ENCODE data around the gene CLSTN2.

CLSTN2 gene

DNA sequence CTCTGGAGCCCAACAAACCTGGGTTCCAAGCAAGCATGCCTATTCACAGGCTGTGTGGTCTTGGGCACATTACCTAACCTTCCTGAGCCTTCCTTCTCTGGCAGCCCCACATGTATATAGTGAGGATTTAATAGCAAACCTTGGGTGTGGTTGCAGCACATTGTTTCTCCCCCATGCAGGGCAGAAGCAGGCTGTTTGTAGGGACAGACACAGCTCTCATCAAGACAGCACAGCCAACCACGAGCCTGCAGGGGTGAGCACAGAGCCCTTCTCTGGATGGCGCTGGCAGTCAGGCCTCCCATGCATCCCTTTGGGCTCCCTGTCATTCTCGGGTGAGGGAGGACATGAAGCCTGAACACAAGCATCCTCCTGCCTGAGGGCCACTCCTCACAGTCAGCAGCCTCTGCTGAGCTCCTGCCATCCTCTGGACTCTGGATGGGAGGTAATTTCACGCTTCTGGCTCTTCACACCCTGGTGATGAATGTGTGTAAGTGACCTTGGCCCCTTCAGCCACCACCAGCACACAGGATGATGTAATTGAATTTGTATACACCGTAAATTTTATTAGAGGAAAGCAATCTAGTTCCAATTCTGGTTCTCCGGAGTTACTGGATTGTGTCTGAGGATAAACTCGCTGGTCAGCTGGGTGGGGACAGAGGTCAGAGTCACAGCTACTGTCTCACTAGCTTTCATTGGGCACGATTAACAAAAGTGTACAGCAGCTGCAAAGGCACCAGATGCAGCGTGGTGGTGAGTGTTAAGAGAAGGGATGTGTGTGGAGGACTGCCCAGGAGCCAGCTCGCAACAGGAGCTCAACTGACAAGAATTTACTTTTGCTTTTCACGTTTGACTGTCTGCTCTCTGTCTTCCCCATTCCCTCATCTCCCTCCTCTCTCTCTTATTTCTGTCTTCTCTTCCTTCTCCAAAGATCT, 118.1 kb downstream of the CLSTN2 start:
- DNase-seq (ENCODE audit: low read depth in 2 of 2): no peak

DNA sequence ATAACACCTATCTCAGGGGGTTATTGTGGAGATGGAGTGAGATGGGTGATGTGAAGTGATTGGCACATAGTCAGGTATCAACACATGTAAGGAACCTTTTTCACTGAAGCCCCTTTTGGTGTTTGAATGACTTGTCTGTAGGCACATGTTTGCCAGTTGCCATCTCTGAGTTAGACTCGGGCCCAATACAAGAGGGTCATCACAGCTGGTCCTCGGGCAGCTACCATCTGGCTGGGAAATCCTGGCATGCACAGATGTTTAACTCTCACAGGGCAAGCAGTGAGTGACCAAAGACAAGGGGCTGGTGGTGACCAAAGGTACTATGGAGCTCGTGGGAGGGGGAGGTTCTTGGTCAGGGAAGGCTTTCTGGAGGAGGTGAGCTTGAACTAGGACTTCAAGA, 118.8 kb downstream of the CLSTN2 start:
- DNase-seq (ENCODE audit: low read depth in 2 of 2): no peak

DNA sequence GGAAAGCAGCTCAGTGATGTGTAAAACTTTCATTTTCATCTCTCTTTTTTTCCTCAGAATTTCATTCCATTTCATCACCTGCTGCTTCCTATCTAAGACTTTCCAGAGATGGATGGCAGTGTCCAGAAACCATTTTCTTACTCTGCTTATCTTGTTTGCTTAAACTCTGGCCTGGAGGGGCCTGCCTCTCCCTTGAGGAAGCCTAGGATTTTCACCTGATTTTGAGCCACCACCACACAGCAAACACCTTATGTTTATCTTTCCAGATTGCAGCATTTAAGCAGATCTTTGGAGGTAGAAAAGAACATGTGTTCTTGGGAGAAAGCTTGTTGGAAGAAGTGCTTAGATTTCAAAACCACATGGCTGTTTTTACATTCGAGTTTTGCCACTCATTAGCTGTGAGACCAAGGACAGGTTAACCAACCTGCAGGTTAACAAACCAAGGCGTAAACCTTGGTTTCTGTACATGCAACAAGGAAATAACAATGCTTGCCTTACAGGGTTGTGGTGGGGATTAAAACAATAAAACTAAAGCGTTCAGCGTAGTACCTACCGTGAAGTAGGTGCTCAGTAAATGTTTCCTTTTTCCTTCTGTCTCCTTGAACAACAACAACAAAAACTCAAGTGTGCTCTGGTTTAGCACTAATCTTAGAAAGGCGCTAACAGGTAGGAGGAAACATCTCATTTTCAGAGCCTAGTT, 120.3 kb downstream of the CLSTN2 start:
- no peak for DNase-seq (ENCODE audit: low read depth in 2 of 2)

DNA sequence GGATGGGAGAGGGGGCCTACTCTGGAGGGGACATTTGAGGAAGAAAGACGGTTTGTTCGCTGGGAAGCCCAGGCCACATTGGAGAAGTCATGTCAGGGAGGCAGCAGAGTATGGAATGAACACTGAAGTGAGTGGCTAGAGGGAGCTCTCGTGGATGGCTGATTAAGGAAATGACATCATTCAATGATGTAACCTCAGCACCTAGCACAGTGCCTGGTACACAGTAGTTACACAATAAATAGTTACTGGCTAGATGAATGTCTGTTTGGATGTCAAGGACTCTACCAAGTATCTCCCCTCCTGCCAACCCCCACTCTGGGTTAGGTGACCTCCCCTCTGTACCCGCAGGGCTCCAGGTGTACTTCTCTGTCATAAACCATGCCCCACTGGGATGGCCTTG, 121.1 kb downstream of the CLSTN2 start:
- DNase-seq (ENCODE audit: low read depth in 2 of 2): no peak

DNA sequence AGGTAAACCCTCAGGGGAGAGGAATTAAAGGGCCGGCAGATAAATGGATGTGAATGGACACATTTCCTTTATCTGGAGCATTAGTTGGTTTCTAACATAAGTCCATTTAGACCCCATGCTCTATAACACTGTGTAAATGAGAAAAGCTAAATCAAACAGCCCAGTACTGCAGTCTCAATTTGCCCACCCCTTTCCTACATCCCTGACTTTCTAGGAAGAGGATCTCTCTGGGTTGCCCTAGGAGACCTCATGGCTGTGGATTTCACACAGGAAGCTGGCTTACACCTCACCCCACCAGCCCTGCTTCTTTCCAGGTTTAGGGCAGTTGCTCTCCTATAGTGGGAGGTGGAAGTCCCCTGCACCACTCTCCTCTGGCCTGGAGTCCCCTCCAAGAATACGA, 126.2 kb downstream of the CLSTN2 start:
- no peak for DNase-seq (ENCODE audit: low read depth in 2 of 2)

DNA sequence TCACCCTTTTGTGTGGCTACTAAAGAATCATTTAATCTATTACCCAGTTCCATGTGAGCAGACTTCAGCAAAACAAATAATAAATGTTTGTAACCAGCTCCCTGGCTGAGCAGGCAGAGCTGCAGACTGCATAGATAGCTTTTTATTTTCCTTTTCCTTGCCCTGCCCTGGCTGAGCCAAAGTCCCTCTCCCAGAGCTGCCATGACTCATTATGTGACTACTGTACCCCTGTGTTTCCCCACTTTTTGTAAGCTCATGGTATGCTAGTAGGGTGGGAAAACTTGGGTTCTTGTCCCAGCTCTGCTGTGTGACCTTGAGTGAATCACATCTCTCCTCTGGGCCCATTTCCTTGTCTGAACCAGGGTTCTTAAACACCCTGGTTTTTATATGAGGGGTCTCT, 127.5 kb downstream of the CLSTN2 start:
- DNase-seq (ENCODE audit: low read depth in 2 of 2): no peak

DNA sequence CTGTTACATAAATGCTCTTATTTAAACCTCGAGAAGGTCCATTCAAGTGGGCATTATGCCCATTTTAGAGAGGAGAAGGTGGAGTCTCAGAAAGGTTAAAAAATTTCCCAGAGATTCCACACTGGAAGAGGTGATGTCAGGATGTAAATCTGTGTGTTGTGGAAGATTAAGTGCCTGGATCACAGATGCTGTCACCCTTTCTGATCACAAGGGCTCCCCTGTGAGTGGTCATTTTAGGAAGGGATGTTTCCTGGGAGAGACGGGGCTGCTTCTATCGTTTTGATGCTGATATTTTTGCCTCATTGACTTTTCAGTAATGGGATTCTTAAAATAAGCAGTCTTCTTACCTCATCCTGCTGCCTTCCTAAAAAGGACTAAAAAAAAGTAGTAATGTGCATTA, 132.5 kb downstream of the CLSTN2 start:
- no peak for DNase-seq (ENCODE audit: low read depth in 2 of 2)

DNA sequence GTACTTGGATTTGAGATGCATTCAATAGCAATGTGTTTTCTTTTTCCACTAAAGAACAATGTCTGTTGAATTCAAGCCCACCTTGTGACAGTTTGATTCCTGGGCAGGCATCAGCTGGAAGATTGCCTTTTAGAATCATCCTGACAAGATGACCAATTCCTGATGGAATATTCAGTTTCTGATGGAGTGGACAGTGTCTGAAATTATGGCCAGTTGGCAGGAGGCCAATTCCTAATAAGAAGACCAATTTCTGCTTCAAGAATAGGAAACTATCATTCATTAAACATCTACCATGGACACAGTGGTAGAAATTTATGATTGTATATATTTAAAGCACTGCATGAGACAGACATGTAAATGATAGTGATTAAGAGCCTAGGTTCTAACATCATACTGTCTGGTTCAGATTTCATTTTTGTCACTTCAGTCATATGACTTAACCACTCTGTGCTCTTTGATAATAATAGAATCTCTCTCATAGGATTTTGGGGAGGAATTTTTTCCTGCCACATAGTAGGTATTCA, 133.6 kb downstream of the CLSTN2 start:
- no peak for DNase-seq (ENCODE audit: low read depth in 2 of 2)

DNA sequence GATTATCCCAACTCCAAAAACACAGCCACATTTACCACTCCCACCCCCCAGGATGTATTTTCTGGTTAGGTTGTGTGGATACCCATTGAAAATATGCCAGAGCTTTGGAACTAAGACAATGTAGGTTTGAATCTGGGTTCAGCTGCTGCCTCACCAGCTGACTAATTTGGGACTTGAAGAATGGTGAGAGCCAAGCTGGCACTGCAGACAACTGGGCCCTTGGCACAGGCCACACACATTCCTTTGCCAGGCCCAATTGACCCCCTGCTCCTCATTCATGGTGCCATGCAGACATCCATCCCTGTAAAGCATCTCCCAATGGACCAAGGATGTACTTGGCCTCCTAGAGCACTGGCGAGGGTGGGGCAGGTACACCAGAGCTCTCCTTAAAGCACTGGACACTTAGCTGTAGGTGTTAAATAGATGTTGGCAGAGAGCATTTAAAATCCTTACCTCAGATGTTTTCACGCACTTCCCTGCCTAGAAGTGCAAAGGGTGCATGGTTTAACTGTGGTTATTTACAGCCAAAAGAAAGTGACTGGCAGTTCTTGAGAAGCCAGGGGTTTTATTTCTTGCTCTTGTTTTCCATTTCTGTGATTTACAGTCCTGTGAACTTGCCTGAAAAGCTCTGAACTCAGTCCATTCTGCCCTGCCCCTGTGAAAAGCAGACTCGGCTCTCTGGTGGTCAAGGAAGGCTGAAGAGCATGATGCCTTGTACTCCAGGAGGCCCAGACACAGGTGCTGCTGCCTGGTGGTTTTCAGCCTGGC, 138.5 kb downstream of the CLSTN2 start:
- no peak for DNase-seq (ENCODE audit: low read depth in 2 of 2)

DNA sequence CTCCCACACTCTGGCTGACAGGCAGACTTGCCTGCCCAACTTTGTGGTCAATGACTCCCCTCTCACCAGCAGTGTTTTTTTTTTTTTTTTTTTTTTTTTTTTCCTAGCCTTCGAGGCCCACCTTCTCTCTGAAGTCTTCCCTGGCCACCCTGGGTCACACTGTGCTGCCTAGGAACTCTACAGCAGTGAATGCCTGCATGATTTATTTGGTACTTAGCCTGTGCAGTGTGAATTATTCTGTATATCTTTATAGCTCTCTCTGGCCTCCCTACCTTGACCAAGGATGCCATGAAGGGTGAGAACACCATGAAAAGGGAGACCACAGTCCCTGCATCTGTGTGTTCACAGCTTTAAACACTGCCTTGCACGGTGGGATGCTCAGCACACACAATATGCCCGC, 141.6 kb downstream of the CLSTN2 start:
- no peak for DNase-seq (ENCODE audit: low read depth in 2 of 2)

DNA sequence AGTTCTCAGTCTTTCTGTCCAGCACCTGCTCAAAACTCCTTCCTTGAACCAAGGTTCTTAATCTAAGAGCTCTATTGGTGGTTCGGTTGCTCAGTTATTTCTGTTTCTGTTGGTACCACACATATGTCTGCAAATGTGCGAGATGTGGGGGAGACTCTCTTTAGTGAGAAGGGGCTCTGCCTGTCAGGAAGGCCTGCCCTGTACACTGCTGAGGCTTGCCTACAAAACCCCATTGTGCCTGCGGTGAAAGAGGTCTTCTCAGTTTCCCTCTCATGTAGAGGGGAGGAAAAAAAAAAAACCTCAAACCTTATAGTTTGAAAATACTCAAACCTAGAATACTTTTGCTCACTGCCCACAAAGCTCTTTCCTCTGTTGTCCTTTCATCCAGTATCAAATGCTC, 142.4 kb downstream of the CLSTN2 start:
- DNase-seq (ENCODE audit: low read depth in 2 of 2): no peak

DNA sequence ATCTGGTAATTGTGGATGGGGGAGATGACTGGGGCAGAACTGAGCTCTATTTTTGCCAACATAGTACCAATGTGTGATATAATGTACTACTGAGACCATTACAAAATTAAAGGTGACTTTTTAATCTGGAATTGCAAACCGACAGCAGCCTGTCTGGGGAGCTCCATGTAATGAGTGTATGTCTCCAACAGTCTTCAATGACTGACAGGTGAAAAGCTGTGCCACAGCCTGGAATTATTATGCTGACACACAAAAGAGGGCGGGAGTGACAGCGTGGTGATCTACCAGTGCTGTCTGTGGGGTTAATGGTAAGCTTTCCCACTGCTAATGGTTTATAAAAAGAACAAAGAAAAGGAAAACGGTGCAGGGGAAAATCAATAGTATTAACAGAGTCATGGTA, 143.4 kb downstream of the CLSTN2 start:
- DNase-seq (ENCODE audit: low read depth in 2 of 2): no peak

DNA sequence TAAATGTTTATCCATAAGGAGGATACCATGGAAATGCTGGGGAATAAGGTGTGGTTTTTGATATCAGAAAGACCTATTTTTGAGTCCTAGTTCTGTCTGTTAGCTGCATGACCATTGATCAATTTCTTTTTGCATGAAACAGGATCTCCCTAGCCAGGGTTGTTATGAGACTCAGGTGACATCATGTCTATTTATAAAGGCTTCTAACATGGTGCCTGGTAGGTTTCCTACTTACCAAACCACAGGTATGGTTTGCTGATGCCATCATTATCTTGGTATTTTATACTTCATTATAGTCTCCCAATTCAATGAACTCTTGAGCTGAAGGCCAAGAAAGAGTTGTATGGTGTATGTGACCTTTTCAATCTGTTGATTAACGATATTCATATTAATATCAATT, 144.0 kb downstream of the CLSTN2 start:
- DNase-seq (ENCODE audit: low read depth in 2 of 2): no peak

DNA sequence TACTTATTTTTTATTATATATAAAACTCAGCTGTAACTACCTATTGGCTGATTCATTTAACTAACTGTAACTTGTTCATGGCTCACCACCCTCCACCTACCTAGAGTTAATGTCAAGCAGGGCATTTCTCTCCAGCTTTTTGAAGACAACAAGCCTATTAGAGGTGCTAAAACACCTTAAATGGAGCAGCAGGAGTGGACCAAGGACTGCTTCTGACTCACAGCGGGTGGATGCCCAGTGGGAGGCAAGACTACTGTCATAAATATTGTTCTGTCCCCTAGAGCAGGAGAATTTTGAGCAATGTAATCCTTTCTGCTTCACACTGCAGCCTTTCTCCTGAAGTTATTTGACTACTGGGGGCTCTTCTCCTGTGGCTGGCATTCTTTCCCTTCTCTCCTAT, 146.9 kb downstream of the CLSTN2 start:
- DNase-seq (ENCODE audit: low read depth in 2 of 2): no peak

DNA sequence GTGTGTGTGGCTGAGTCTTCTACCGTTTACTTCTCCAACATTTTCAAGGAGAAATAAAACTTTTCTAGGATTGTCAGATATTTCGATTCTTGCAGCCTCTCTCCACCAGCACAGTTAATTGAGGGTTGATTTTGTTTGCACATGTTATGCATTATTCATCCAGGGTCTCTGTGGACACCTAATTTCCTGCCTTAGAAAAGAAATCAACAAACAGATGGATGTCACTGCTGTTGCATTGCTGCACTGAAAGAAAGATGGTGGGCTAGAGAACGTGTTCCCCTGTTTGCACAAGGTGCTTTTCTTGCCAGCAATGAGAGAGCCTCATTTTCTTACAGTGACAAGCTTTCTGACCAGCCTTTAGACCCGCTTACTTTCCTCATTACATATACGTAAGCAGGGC, 150.0 kb downstream of the CLSTN2 start:
- no peak for DNase-seq (ENCODE audit: low read depth in 2 of 2)

DNA sequence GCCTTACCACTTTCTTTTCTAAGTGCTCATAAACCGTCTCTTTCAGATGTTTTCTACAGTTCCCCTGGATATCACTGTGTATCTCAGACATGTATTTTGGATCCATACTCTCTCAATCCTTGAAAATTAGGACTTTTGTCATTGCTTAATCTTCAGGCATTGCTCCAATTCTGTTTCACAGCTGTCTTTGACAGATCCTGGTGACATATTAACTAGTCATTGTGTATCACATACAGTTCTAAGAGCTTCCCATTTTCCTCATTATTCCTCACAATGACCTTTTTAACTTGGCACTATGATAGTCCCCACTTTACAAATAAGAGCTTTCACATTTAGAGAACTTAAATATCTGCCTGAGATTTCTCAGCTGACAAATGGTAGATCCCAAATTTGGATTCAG, 151.7 kb downstream of the CLSTN2 start:
- no peak for DNase-seq (ENCODE audit: low read depth in 2 of 2)

DNA sequence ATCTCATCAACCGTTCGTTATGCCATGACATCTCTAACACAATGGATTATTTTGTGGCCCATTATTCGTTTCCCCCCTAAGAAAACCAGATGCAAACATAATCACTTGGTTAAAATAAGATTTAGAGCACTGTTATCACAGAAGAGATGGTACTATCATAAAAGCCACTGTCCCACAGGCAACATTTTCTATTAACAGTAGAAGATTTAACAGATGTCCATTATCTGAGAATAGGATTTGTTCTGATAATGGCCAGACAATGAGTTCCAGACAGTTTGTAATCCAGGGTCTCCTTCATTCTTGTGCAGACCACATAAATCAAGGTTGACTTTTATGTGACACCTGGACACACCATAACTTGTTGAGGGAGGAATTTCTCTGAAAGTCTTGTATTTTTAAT, 153.1 kb downstream of the CLSTN2 start:
- DNase-seq (ENCODE audit: low read depth in 2 of 2): no peak

DNA sequence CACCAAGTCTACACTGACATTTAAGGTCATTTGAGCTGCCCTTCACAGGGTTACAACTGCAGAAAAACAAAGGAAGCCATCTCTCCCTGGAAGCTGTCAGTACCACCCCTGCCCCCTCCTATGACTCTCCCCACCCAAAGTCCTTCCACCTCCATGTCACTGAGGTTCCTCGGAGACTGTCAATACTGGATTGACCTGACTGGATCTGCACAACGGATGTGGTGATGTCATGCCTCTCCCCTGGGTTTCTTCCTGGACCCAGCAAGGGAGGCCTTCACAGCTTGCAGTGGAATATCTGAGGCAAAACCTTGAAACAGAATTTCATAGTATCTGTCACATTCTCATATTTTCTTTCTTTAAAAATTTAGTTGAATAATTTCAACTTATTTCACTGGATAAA, 153.5 kb downstream of the CLSTN2 start:
- no peak for DNase-seq (ENCODE audit: low read depth in 2 of 2)

DNA sequence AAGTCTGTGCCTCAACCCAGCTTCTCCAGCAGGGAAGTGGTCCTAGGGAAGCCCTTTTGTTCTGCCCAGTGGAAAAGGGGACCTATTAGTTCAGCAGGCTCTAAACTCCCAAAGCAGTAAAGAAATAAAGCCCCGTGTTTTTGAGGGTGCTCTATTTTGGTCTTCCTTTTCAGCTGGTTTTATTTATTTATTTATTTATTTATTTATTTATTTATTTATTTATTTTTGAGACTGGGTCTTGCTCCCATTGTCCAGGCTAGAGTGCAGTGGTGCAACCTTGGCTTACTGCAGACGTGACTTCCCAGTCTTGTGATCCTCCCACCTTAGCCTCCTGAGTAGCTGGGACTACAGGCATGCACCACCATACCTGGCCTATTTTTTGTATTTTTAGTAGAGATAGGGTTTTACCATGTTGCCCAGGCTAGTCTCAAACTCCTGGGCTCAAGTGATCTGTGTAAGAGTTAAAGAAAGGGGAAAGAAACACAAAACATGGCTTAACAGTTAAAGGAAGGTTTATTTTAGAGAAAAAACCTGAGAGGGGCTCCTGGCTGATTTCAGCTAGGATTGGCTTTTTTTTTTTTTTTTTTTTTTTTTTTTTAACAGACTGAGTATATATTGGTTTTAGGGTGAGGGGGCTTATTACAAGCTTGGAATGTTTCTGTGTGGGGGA, 154.6 kb downstream of the CLSTN2 start:
- DNase-seq (ENCODE audit: low read depth in 2 of 2): no peak

DNA sequence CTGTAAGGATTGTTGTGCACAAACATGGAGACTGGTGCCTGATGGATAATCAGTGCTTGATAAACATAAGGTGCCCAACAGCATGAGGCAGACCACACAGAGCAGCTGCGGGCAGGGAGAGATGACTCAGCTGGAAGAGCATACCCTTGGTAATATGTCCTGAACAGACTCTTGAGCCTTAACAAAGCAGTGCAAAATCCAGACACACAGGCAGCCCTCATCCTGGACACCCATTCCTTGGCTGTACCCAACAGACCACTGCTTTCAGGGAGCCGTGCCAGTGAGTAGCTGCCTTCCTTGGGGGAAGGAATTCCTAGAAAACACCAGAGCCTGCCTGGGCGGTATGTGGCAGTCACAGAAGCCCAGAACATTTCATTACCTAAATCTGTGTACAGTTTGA, 156.2 kb downstream of the CLSTN2 start:
- DNase-seq (ENCODE audit: low read depth in 2 of 2): no peak

DNA sequence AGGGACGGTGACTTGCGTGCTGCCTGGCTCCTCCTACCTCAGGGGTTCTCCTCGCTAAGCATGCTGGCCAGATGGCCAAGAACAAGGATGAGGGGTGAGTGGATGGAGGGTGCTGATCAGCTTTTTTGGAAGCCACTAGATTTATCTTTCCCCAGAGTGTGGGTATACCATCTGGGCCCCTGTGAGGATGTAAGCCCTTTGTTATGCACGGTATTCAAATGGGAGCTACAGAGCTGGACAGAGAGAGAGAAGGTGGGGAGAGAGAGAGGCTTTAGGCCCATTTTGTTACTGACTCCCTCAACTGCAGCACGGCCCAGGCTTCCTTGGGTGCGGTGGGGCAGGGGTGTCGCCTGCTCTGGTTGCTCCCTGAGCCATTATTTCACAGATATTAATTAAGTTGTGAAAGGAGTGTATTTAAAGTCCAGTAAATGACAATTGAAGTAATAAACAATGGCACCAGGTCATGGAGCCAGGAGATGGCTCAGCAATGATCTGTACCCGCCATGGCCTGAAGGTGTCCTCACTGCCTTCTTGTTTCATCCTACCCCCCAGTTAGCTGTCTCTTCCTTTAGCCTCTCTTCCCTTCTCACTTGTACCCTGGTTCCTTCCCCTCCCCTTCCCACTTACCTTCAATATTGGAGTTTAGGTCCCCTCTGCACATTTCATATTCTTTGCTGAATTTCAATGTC, 158.0 kb downstream of the CLSTN2 start:
- no peak for DNase-seq (ENCODE audit: low read depth in 2 of 2)

All from fibroblast of skin of left quadriceps (primary cell).